Measurements from ENCODE around the gene RTL9. TPM values are rescaled to one million over a fixed set of nuclear protein-coding genes. Genes with fewer than 3 reads are reported as not detected.
"Not testable (repeated sequence)": the region's sequence is repeated elsewhere in the genome, so short reads cannot be mapped to it uniquely, and the experiment has no call there.

The RTL9 gene
- total RNA-seq, 1 donor from 2014 or later: 0.09 TPM

GRCh38 chrX:110333458-110333857 lies 25.2 kb upstream of the RTL9 start:
- ATAC-seq; intact Hi-C loops (cut with DNase I); DNase-seq (ENCODE audit: low spot score): not testable (repeated sequence)

DNA sequence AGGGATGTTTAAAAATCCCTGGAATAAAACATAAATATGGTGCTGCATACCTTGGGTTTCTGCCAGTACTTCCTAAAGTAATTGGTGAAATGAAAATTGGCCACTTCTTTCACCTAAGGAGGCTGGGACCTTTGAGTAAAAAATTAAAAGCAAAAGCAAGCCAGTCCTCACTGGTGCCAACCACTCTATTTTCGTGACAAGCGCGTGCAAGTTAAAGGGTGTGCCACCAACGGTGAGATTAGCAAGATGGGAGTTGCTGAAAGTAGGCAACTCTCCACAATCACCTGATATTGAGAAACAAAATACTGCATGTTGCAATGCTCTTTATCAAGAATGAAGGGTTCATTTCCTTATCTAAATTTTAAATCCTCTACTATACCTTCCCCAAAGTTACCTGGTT lies 19.7 kb upstream of the RTL9 start:
- intact Hi-C loops (cut with DNase I): no loop called here
- ATAC-seq (no peak), DNase-seq (ENCODE audit: low spot score) (no peak)

DNA sequence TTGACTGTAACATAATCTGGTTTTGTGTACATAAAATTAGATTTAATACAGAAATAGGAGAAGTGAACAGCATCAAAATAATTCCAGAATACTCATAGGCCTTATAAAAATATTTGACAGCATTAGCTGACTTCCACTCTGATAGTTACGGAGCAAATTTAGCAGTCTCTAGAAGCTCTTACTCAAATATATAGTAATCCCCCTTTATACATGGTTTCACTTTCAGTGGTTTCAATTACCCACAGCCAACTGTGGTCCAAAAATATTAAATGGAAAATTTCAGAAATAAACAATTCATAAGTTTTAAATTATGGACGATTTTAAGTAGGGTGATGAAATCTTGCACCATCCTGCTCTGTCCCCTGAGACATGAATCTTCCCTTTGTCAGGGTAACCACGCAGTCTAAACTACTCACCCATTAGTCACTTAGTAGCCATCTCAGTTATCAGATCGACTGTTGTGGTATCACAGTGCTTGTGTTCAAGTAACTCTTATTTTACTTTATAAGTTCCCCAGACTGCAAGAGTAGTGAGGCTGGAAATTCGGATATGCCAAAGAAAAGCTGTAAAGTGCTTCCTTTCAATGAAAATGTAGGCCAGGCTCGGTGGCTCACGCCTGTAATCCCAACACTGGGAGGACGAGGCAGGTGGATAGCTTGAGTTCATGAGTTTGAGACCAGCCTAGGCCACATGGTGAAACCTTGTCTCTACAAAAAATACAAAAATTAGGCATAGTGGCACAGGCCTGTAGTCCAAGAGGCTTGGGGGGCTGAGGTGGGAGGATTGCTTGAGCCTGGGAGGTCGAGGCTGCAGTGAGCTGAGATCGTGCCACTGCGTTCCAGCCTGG lies 17.2 kb upstream of the RTL9 start:
- no peak for DNase-seq (ENCODE audit: low spot score)
- ATAC-seq: peak; percentile 60
- intact Hi-C loops (cut with DNase I): no loop called here

- DNase-seq (ENCODE audit: low spot score): peak; percentile 55
- intact Hi-C loops (cut with DNase I): no loop called here
- ATAC-seq: no peak
Measured at GRCh38 chrX:110346681-110347080, 12.0 kb upstream of the RTL9 start.

DNA sequence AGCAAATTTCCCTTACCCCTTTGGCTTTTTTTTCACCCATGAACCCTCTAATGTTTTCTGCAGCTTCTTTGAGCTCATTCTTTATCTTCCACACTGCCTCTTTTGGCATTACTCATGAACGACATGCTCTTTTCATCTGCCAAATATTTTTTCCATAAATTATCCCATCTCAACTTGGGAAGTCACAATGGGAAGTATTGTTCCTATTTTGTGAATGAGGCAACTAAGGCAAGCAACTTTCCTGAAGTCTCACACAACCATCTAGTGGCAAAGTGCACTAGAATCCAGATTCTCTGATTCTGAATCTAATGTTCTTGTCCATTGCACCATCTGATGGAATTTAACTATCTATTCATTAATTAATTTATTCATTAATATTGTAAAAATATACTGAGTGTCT lies 625 bp downstream of the RTL9 start:
- DNase-seq (ENCODE audit: low spot score): no peak
- intact Hi-C loops (cut with DNase I): no loop called here
- ATAC-seq: no peak

DNA sequence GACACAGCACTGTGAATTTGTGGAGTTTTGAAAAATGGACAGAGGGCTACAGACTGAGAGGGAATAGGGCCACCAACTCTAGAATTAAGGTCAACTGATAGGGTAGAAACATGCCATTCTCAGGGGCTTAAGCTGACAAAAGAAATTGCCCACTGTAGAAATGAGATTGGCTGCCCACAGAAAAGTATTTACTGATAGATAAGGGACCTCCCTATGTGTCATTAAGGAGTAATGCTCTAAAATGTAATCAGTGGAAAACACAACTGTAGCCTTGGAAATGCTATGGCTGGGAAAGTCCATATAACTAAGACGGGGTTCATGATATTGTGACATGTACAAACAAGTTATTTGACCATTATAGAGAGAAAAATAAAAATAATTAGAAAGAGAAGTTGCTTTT lies 4.6 kb downstream of the RTL9 start:
- DNase-seq (ENCODE audit: low spot score) (no peak), ATAC-seq (no peak)
- intact Hi-C loops (cut with DNase I): no loop called here

DNA sequence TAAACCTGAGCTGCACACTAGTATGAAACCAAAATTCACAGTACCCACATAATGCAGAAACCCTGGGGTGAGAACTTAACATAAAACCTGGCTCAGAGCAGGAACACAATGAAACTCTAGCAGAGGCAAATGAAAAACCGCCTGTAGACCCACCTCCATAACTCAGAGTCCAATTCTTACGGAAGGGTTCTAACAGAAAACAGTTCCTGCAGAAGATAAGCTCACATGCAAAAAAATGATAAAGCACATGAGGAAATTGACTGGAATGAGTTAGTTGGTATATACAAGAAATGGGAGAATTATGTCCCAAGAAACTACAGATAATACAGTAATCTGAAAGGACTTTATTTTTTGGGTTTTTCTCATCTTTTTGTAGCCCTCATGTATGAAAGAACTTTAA lies 14.7 kb downstream of the RTL9 start:
- intact Hi-C loops (cut with DNase I): no loop called here
- ATAC-seq: no peak
- DNase-seq (ENCODE audit: low spot score): no peak

GRCh38 chrX:110374559-110374958 lies 15.9 kb downstream of the RTL9 start:
- DNase-seq (ENCODE audit: low spot score): no peak
- ATAC-seq: no peak
- intact Hi-C loops (cut with DNase I): no loop called here

- DNase-seq (ENCODE audit: low spot score): no peak
- intact Hi-C loops (cut with DNase I): no loop called here
- ATAC-seq: no peak
Measured at GRCh38 chrX:110381216-110381615, 22.6 kb downstream of the RTL9 start.

- ATAC-seq (no peak), DNase-seq (ENCODE audit: low spot score) (no peak)
- intact Hi-C loops (cut with DNase I): no loop called here
Measured at GRCh38 chrX:110383414-110383813, 24.8 kb downstream of the RTL9 start.

- DNase-seq (ENCODE audit: low spot score) (no peak), ATAC-seq (no peak)
- intact Hi-C loops (cut with DNase I): no loop called here
Measured at GRCh38 chrX:110384490-110384889, 25.8 kb downstream of the RTL9 start.

- intact Hi-C loops (cut with DNase I): no loop called here
- DNase-seq (ENCODE audit: low spot score) (no peak), ATAC-seq (no peak)
Measured at GRCh38 chrX:110389570-110389969, 30.9 kb downstream of the RTL9 start.

DNA sequence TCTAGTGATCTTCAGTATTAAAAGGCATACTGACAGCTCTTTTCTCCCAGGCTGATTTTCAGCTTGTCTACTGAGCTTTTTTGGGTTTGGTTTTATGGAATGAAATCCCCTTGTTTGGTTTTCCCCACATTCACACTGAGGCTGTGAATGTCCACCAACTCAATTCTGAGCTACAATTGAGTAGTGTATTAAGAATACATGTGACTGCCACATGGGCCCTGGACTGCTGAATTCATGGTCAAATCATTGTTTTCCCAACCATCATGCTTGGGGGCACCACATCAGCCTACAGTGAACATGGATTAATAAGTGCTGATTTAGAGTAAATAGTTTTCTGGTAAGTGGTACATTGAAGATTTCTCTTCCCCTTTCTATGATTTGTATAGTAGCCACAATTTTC lies 32.4 kb downstream of the RTL9 start:
- ATAC-seq (no peak), DNase-seq (ENCODE audit: low spot score) (no peak)
- intact Hi-C loops (cut with DNase I): no loop called here

DNA sequence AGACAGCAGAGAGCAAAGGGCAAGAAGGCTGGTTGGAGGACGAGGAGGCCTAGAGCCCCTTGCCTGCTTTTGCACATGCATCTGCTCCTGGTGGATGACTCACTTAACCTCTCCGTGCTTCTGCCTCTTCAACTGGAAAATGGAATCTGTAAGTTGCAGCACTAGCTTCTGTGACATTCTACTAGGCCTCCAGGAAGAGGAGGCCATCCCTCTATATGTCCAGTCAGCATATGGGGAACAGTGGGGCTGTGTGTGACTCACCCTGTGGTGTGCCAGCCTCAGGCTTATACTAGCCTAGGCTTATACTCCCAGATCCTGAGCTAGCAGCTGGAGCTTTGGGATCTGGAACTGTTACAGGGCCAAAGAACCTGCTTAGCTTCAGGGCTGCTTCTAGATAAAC lies 36.0 kb downstream of the RTL9 start:
- ATAC-seq: no peak
- intact Hi-C loops (cut with DNase I): no loop called here

GRCh38 chrX:110395877-110396276 lies 37.2 kb downstream of the RTL9 start:
- intact Hi-C loops (cut with DNase I): no loop called here
- ATAC-seq (no peak), DNase-seq (ENCODE audit: low spot score) (no peak)

More for the DNA sequence above, 36.0 kb downstream of the RTL9 start:
- no peak for DNase-seq (ENCODE audit: low spot score)

GRCh38 chrX:110396735-110397134 lies 38.1 kb downstream of the RTL9 start:
- intact Hi-C loops (cut with DNase I): no loop called here
- no peak for ATAC-seq
- DNase-seq (ENCODE audit: low spot score): no peak

- ATAC-seq (no peak), DNase-seq (ENCODE audit: low spot score) (no peak)
- intact Hi-C loops (cut with DNase I): no loop called here
Measured at GRCh38 chrX:110397339-110397738, 38.7 kb downstream of the RTL9 start.

- intact Hi-C loops (cut with DNase I): no loop called here
- DNase-seq (ENCODE audit: low spot score) (no peak), ATAC-seq (no peak)
Measured at GRCh38 chrX:110397904-110398303, 39.3 kb downstream of the RTL9 start.

- no peak for ATAC-seq
- intact Hi-C loops (cut with DNase I): no loop called here
Measured at GRCh38 chrX:110399497-110399896, 40.8 kb downstream of the RTL9 start.

GRCh38 chrX:110399966-110400365 lies 41.3 kb downstream of the RTL9 start:
- ATAC-seq (no peak), DNase-seq (ENCODE audit: low spot score) (no peak)
- intact Hi-C loops (cut with DNase I): no loop called here

More at GRCh38 chrX:110399497-110399896, 40.8 kb downstream of the RTL9 start:
- no peak for DNase-seq (ENCODE audit: low spot score)

DNA sequence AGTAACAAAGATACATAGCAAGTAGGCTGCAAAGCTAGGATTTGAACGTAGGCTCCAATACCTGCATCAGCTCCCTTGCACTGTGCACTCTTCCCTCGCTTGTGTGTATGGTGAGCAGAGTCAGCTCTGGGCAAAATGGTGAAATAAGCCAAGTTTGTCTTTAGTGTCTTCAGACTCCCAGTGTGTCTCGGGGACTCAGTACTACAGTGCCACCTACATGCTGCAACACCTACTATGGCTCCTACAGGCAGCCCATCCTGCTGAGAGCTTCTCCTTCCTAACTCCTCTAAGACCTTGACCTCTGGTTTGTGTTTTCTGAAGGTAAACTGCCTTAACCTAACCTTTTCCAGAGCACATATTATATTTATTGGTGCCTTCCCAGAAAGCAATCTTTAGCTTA lies 42.5 kb downstream of the RTL9 start:
- intact Hi-C loops (cut with DNase I): no loop called here
- no peak for ATAC-seq
- DNase-seq (ENCODE audit: low spot score): no peak
